Embryonic facial prominence (tissue), 1 donor: Measurements from ENCODE around the gene ANOS1.
"Not testable (repeated sequence)": the region's sequence is repeated elsewhere in the genome, so short reads cannot be mapped to it uniquely, and the experiment has no call there.

Experiments used
- DNase-seq: peaks from one replicate; pipeline ENCODE4 v3.0.0-alpha.2; 2016; ENCODE audit errors: extremely low spot score

The ANOS1 gene

DNA sequence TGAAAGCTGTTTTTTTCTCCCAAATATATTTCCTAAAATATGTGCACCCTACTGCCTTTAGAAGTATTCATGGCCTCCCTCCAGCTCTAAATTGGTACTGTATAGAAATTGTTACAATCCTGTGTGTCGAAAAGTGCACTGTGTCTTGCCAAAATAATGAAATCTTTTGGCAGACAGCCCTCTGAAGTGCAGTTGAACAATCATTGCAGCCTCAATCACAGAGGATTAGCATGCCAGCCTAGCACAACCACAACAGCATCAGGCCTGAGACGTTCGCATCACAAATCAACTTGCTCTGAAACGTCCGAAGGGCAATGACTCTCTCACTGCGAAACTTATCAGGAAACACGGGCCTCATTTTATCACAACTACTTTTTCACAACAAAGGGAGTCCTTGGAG is 99.0 kb downstream of the ANOS1 start:
- DNase-seq: no peak

DNA sequence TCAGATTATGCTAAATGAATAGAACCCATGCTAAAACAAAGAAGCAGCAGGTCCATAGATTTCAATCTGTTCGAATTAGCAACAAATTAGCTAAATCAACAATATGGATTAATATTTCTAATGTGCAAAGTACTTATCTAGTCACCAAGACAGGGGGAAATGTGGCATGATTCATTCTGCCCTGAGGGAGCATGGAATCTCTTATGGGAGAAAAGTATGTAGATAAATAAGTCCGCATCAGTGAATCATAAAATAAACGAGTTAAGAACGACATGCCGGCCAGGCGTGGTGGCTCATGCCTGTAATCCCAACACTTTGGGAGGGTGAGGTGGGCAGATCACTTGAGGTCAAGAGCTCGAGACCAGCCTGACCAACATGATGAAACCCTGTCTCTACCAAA is 102.1 kb downstream of the ANOS1 start:
- no peak for DNase-seq

DNA sequence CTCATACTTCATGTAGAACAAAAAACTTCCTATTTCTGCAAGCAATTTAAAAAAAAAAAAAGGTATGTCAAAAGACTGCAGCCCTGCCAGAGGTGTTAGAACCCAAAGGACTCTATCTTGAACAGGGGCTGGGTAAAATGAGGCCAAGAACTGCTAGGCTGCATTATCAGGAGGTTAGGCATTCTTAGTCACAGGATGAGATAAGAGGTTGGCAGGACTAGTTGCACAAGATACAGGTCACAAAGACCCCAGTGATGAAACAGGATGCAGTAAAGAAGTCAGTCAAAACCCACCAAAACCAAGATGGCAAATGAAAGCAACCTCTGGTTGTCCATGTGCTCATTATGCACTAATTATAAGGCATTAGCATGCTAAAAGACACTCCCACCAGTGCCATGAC is 104.1 kb downstream of the ANOS1 start:
- no peak for DNase-seq

DNA sequence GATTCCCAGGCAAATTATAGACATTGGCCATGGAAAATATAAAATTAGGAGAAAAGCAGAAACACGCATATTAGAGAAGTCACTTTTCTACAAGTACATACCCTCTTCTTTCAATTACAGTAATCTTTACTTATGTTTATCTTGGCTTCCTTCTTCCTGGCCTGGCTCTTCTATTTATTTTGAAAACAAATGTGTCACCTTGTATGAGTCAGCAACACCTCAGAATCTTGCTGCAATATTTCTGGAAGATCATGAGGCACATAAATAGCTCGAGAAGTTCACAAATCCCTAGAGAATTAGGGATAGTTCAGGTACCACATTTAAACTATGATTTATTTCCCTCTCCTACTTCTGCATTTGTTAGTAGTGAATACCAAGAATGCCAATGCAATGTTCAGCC is 124.6 kb downstream of the ANOS1 start:
- no peak for DNase-seq

DNA sequence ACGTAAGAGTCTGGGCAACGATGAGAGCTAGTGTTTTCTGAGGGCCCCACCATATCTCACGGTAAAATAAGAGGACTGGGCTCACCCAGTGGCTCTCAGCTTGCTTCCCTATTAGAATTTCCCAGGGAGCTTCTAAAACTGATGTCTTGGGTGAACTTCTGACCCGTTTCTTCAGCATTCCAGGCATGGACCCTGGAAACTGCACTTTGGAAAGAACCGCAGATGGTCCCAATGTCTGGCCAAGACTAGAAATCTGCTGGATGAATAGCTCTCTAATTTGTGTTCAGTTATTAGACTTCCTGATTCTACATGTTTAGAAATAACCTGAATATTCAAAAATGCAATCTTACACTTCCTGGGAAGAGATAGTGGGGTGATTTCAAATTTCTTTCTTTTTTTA is 127.8 kb downstream of the ANOS1 start:
- DNase-seq: no peak

DNA sequence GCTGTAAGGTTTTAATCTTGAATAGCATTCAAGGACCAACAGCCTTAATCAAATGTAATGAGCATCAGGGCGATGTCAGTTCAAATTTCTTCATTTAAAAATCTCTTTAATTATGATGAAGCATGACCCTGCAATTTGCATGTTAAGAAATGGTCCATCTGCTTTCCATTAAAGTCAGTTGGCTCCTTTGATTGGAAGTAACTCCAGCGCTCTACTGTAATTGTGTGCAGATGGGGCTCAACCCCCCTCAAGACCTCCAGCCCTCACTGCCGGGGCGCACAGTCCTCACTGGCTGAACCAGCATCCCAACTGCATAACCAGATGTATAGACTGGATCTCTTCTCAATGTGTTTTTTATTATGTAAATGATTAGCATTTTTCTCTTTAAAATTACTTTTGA is 140.4 kb downstream of the ANOS1 start:
- DNase-seq: no peak

DNA sequence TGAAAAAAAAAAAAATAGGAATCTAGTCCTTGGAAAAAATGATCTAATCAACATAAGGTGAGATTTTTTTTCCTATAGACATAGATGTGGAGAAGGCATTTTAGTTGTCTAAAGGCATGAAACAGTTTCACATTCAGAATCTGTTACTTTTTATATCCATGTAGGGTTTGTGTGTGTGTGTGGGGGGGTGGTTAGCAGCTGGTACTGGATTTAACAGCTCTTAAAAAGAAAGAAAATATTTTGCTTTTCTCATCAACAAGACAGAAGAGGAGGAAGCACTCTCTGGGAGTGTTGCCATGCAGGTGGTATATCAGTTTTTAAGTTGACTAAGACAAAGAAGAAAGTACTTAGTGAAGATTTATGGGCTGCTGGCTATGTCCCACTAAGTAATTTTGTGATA is 145.0 kb downstream of the ANOS1 start:
- no peak for DNase-seq

DNA sequence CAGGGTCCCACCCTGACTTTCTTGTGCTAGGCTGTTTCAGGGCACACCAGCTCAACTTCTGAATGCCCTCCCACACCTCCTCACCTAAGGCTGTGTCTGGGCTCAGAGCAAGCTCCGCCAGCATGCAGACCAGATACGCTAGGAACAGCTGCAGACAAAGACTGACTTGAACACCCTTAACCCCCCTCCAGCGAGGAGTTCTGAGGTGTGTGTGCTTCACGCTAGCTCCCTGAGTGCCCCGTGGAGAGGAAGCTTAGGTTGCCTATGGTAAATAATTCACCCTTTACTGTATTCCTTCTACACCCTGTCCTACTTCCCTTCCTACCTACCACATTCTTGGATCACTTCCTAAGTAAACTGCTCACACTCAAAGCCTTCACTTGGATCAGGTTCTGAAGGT is 152.3 kb downstream of the ANOS1 start:
- no peak for DNase-seq

DNA sequence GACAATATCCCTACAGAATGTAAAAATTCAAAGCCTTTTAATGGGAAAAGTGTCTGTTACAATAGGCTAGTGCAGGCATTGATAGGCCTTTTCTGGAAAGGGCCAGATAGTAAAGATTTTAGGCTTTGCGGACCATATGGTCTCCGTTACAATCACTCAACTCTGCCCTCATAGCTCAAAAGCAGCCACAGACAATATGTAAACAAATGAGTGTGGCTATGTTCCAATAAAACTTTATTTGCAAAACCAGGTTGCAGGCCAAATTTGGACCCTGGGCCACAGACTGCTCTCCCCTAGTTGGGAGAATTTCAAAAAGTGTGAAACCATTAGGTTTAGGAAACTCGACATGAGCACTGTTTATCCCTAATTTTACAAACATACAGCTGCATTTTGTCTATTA is 155.1 kb downstream of the ANOS1 start:
- DNase-seq: no peak

DNA sequence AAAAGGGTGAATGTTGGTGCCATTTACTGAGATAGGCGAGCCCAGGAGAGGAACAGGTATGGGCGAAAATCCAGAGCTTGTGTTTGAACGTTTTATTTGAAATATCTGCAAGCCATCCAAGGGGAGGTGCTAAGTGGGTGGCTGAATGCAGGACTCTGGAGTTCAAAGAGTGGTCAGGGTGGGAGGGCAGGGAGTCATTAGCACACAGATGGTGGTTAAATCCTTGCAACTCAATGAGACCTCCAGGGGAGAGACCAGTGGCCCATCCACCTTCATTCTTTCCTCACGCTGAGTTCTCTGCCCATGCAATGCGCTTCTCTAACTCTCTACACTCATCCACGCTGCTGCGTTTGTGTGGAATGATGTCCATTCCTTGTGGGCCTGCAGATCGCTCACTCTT is 166.2 kb downstream of the ANOS1 start:
- DNase-seq: no peak

DNA sequence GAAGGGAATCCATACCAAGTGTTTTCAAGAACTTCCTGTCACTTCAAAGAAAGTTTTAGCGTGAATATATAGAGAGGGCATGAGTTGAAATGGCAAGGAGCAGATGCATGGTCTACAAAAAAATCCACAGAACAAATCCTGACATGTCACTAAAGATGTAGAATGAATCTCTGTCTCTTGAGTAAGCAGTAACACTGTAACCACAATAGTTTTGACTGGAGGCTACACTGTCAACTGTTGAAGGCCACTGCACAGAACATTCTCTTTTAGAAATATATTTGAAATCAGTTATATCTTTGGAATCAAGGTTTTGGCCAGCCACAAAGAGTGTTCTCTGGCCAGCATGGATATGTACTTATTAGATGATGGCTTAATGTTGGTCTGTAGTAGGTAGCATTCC is 183.5 kb downstream of the ANOS1 start:
- no peak for DNase-seq

DNA sequence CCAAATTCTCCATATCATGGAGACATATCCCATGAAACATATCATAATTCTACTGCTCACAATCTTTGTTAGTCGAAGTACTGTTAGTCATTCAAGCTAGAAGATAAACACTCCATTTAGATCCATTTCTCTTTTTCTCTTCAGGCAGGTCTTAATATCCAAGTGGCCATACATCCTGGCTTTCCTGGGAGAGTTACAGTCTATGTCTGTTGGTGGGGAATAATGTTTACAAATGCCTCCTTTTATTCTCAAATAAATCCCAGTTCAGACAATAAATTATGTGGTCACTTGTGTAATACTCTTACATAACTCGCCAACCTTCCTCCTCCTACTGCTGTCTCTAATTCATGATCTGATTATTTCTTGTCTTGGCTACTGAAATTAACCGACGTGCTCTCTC is 185.2 kb downstream of the ANOS1 start:
- no peak for DNase-seq

DNA sequence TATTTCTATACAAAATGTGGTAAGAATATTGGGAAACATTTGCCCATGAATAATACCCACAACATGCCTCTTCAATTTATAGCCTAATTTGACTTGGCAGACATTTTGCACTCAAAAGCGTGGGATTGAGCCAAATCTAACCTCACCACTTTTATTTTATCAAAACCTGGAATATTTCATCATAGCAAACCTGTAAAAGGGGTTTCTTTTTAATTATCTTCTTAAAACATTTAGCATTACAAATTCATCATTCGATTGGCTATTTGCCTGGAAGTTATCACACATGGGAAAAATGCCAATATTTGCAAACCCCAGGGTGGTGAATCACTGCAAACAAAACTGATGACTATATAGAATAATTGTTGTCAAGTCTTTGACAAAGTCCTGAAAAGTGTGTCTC is 211.1 kb downstream of the ANOS1 start:
- DNase-seq: no peak

DNA sequence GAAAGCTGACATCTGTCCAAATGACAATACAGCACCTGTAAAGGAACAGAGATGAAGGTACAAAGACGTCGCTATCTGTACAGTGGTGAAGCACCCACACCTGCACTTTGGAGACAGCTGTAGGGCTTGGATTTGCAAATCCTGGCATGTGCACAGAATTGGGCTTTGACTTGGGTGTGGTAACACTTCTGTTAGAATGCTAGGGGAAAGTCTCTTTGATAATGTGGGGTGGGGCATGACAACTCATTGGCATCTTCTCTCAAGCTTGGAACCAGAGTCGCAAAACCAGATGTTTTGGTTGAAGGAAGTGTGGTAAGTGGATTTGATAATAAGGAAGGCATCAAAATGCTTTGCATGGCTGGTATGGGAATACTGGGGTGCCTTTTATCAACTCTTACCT is 211.8 kb downstream of the ANOS1 start:
- DNase-seq: no peak

DNA sequence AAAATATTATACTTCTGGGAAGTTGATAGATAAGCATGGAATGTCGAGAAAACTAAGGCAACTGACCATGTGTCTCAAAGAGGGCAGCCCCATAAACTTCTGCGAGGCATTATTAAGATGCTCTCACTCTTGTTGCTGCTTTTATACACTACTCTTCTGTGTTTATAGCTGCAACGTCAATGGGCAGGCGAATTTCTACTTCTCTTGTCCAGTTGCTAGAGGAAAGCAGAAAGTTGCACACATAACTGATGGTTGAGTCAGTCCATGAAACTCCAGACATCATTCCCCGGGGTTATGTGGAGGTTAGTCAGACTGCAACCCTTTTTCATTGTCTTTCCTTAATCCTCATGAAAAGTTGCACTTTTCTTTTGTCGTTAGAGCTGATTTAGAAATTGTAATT is 227.5 kb downstream of the ANOS1 start:
- no peak for DNase-seq

DNA sequence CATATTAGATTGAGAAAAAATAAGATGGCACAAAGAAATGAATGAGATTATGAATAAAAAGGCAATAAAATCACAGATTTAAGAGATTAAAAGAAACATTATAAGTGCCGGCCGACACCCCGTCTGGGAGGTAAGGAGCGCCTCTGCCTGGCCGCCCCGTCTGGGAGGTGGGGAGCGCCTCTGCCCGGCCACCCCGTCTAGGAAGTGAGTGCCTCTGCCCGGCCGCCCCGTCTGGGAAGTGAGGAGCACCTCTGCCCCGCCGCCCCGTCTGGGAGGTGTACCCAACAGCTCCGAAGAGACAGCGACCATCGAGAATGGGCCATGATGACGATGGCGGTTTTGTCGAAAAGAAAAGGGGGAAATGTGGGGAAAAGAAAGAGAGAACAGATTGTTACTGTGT is 229.8 kb downstream of the ANOS1 start:
- not testable (repeated sequence) for DNase-seq

DNA sequence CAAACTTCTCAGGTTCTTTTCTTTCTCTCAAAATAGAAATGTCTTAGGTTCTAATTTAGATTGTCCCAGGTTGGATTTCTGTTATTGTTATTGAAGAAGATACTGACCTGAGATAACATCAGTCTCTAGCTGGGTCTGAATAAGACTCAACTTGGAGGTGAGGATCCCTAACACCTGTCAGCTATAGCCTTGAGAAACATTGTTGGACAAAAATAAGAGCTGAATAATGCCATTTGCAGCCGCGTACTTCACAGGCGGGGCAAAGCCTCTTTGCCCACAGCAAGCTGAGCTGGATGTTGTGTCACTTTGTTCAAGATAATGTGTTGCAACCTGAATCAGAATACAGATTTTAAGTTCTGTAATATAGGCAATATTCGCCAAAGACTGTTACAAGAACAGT is 231.7 kb downstream of the ANOS1 start:
- DNase-seq: no peak

DNA sequence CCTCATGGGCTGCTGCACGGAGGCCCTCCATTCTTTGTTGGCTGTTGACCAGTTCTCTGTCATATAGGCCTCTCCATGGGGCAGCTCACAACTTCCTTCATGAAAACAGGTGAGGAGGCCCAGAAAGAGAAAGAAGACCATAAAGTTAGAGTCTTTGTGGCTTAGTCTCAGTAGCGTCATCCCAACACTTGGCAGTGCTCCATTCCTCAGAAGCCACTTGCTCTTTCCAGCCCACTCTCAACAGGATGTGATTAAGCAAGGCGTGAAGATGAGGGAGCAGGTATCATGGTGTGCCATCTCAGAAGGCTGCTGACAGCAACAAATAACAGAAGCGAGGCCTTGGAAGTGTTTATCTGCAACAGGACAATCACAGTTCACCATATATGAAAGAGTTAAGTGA is 236.9 kb downstream of the ANOS1 start:
- DNase-seq: not testable (repeated sequence)

DNA sequence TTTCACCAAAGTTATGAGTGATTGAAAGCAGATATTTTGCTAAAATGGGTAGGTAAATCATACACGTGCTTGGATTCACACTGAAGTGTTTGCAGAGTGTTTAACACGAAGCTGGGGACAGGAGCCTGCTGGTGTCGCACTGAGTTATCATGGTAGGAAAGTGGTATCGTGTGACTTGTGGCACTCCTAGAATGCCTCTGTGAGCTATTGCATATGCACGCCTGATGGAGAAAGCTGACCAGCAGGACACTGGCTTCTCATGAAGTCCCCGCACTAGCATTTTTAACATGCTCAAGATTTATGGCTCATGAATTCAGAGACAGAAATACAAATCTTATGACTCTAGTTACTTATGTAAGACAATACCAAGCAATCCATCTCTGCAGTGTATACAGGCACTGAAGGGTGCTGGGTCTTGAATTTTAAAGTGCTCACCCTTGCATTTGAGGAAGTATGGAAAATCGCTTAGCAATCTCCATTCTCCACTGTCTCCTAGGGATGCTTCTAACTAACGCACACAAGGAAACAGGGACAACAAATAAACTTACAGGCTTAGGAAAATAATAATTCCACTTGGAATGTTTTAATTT is 247.5 kb downstream of the ANOS1 start:
- no peak for DNase-seq
